Neural cell (in vitro differentiated cells): ENCODE results near the gene TMC1. TPM values are rescaled to one million over a fixed set of nuclear protein-coding genes. Genes with fewer than 3 reads are reported as not detected.

ENCODE experiments used
- H2AFZ ChIP-seq: fragments of 200-600, 300-800 bp; sonication (generic), shearing (Covaris generic); 2 replicates; pipeline ENCODE4 v1.6.0; 2014; ENCODE audit warnings: low read depth, mild to moderate bottlenecking, antibody characterized with exemption, low read length, moderate library complexity
- H3F3A ChIP-seq: fragments of 200-600 bp; shearing (Covaris generic); 2 replicates; pipeline ENCODE4 v1.6.1; 2016; ENCODE audit warnings: mild to moderate bottlenecking, moderate library complexity, mixed read lengths, antibody characterized with exemption, low read length; ENCODE audit not compliant: insufficient read depth, poor library complexity, severe bottlenecking
- H3K27ac ChIP-seq: fragments of 200-600, 300-800 bp; sonication (generic), shearing (Covaris generic); 2 replicates; pipeline ENCODE4 v1.5.1; 2014; ENCODE audit warnings: mild to moderate bottlenecking, low read length, moderate library complexity
- H3K27me3 ChIP-seq: fragments of 300-800, 200-600 bp; sonication (generic), shearing (Covaris generic); 2 replicates; pipeline ENCODE4 v1.6.0; 2014; ENCODE audit warnings: mild to moderate bottlenecking, low read depth, low read length, moderate library complexity; ENCODE audit not compliant: insufficient read depth
- H3K36me3 ChIP-seq: fragments of 300-800, 200-600 bp; sonication (generic), shearing (Covaris generic); 2 replicates; pipeline ENCODE4 v1.5.1; 2014; ENCODE audit warnings: mild to moderate bottlenecking, antibody characterized with exemption, low read length, moderate library complexity; ENCODE audit not compliant: insufficient read depth
- H3K4me2 ChIP-seq: fragments of 300-800, 200-600 bp; sonication (generic), shearing (Covaris generic); 2 replicates; pipeline ENCODE4 v1.6.0; 2014; ENCODE audit warnings: mild to moderate bottlenecking, low read length
- H3K4me3 ChIP-seq: fragments of 300-800, 200-600 bp; sonication (generic), shearing (Covaris generic); 2 replicates; pipeline ENCODE4 v1.5.1; 2014; ENCODE audit warnings: mild to moderate bottlenecking, low read length, moderate library complexity
- H3K79me2 ChIP-seq: fragments of 200-600 bp; shearing (Covaris generic); replicated peaks from 2 replicates; pipeline ENCODE4 v1.6.0; 2014; ENCODE audit warnings: mild to moderate bottlenecking, low read length, moderate library complexity; ENCODE audit not compliant: insufficient read depth
- H3K9ac ChIP-seq: fragments of 300-800, 200-600 bp; sonication (generic), shearing (Covaris generic); 2 replicates; pipeline ENCODE4 v1.6.1; 2016; ENCODE audit warnings: mild to moderate bottlenecking, low read length, mixed read lengths
- H3K9me2 ChIP-seq: fragments of 200-600 bp; shearing (Covaris generic); 2 replicates; pipeline ENCODE4 v1.6.1; 2016; ENCODE audit warnings: mild to moderate bottlenecking, low read length, mixed read lengths; ENCODE audit not compliant: insufficient read depth
- H3K9me3 ChIP-seq: fragments of 200-600, 300-800 bp; sonication (generic), shearing (Covaris generic); 2 replicates; pipeline ENCODE4 v1.6.1; 2016; ENCODE audit warnings: mild to moderate bottlenecking, mixed run types, low read length, moderate library complexity, mixed read lengths
- H4K20me1 ChIP-seq: fragments of 200-600 bp; shearing (Covaris generic); 2 replicates; pipeline ENCODE4 v1.6.1; 2016; ENCODE audit warnings: mild to moderate bottlenecking, mixed run types; ENCODE audit not compliant: insufficient read depth
- CTCF ChIP-seq: fragments of 450-650 bp; IDR thresholded peaks from 2 replicates; pipeline ENCODE4 v1.5.1; 2014; ENCODE audit warnings: antibody characterized with exemption, mild to moderate bottlenecking, moderate library complexity; ENCODE audit not compliant: poor library complexity, severe bottlenecking
- EP300 ChIP-seq: fragments of 450-650 bp; conservative IDR thresholded peaks from 2 replicates; pipeline ENCODE4 v1.6.1; 2014; ENCODE audit warnings: antibody characterized with exemption, mild to moderate bottlenecking, moderate library complexity; ENCODE audit not compliant: poor library complexity, severe bottlenecking
- EZH2 ChIP-seq: fragments of 200-600, 300-800 bp; shearing (Covaris generic), sonication (generic); IDR thresholded peaks from 2 replicates; pipeline ENCODE4 v1.6.1; 2014; ENCODE audit warnings: antibody characterized with exemption, low read length, borderline replicate concordance, mild to moderate bottlenecking; ENCODE audit not compliant: insufficient read depth, poor library complexity, severe bottlenecking
- MXI1 ChIP-seq: fragments of 450-650 bp; conservative IDR thresholded peaks from 2 replicates; pipeline ENCODE4 v1.6.1; 2014; ENCODE audit warnings: antibody characterized with exemption, mild to moderate bottlenecking; ENCODE audit not compliant: poor library complexity, severe bottlenecking
- POLR2AphosphoS5 ChIP-seq: IDR thresholded peaks from 2 replicates; pipeline ENCODE4 v1.6.1; 2012
- RAD21 ChIP-seq: fragments of 450-650 bp; conservative IDR thresholded peaks from 2 replicates; pipeline ENCODE4 v1.6.1; 2014; ENCODE audit warnings: antibody characterized with exemption, mild to moderate bottlenecking, moderate library complexity
- REST ChIP-seq: IDR thresholded peaks from 2 replicates; pipeline ENCODE4 v1.6.1; 2012; ENCODE audit warnings: borderline replicate concordance
- SMC3 ChIP-seq: fragments of 450-650 bp; conservative IDR thresholded peaks from 2 replicates; pipeline ENCODE4 v1.6.1; 2014; ENCODE audit warnings: antibody characterized with exemption, mild to moderate bottlenecking, moderate library complexity; ENCODE audit not compliant: poor library complexity
- TAF1 ChIP-seq: IDR thresholded peaks from 2 replicates; pipeline ENCODE4 v1.6.1; 2012; ENCODE audit warnings: low read depth
- polyA plus RNA-seq: library from polyadenylated mRNA; depleted of rRNA; stranded (reverse); fragments of >200 nt; gene quantifications from 2 replicates; pipeline ENCODE4 v1.2.3, GENCODE V29; 2014

The TMC1 gene
- polyA plus RNA-seq, 1 donor from 2014 or later = not detected

GRCh38 chr9:72575666-72576065 lies 54.3 kb downstream of the TMC1 start:
- Histone ChIP-seq H3K9ac (no peak overlapping the region), H3K79me2 (no peaks in the 10 kb centered on the region), H3K4me3 (no peak overlapping the region), H4K20me1 (no peaks in the 10 kb centered on the region), H3K9me2 (no peaks in the 10 kb centered on the region), H3K36me3 (no peaks in the 10 kb centered on the region), H2AFZ (no peak overlapping the region), H3F3A (no peaks in the 10 kb centered on the region), H3K27me3 (no peaks in the 10 kb centered on the region), H3K9me3 (no peaks in the 10 kb centered on the region), H3K4me2 (no peak overlapping the region), H3K27ac (no peak overlapping the region)
- TF ChIP-seq TAF1 (no peak), CTCF (no peak), RAD21 (no peak), SMC3 (no peak), EP300 (no peak), POLR2AphosphoS5 (no peak), MXI1 (no peak), EZH2 (no peak)

- Histone ChIP-seq H3K4me2 (no peak overlapping the region), H3K36me3 (no peaks in the 10 kb centered on the region), H3K27me3 (no peaks in the 10 kb centered on the region), H3K79me2 (no peaks in the 10 kb centered on the region), H3K4me3 (no peak overlapping the region), H3K9ac (no peak overlapping the region), H3K9me2 (no peaks in the 10 kb centered on the region), H2AFZ (no peak overlapping the region), H4K20me1 (no peaks in the 10 kb centered on the region), H3F3A (no peaks in the 10 kb centered on the region), H3K9me3 (no peaks in the 10 kb centered on the region), H3K27ac (no peak overlapping the region)
- TF ChIP-seq MXI1 (no peak), REST (no peak), EZH2 (no peak), CTCF (no peak), EP300 (no peak), TAF1 (no peak), SMC3 (no peak), RAD21 (no peak)
Measured at GRCh38 chr9:72576087-72576486, 54.7 kb downstream of the TMC1 start.
